NT2/D1 (cell line): ENCODE data around the gene CHRNA1.

Source experiments
- DNase-seq: peaks from one replicate; pipeline ENCODE4 v3.0.0-alpha.2; 2011; ENCODE audit warnings: low read depth, low spot score
- H3K27me3 ChIP-seq: 2 replicates; pipeline ENCODE4 v1.6.0; 2011; ENCODE audit warnings: mild to moderate bottlenecking; ENCODE audit not compliant: insufficient read length, insufficient read depth
- H3K36me3 ChIP-seq: 2 replicates; pipeline ENCODE4 v1.6.1; 2011; ENCODE audit warnings: mild to moderate bottlenecking, low read length, mixed read lengths; ENCODE audit not compliant: insufficient read depth, insufficient read length
- H3K4me1 ChIP-seq: 2 replicates; pipeline ENCODE4 v1.5.1; 2011; ENCODE audit not compliant: insufficient read depth, insufficient read length
- H3K4me3 ChIP-seq: 2 replicates; pipeline ENCODE4 v1.5.1; 2011; ENCODE audit warnings: low read depth; ENCODE audit not compliant: insufficient read length
- H3K9ac ChIP-seq: 2 replicates; pipeline ENCODE4 v1.6.0; 2011; ENCODE audit warnings: low read depth; ENCODE audit not compliant: insufficient read length
- H3K9me3 ChIP-seq: 2 replicates; pipeline ENCODE4 v1.5.1; 2011; ENCODE audit warnings: mild to moderate bottlenecking, low read length; ENCODE audit not compliant: insufficient read depth
- SUZ12 ChIP-seq: IDR thresholded peaks from 2 replicates; pipeline ENCODE4 v1.6.1; 2011; ENCODE audit not compliant: insufficient read length, insufficient read depth; ENCODE audit errors: extremely low read depth
- YY1 ChIP-seq: IDR thresholded peaks from 2 replicates; pipeline ENCODE4 v1.6.1; 2011; ENCODE audit not compliant: insufficient read length, insufficient read depth
- ZNF274 ChIP-seq: IDR thresholded peaks from 2 replicates; pipeline ENCODE4 v1.6.1; 2011; ENCODE audit warnings: mild to moderate bottlenecking, low read depth, low read length

The CHRNA1 gene

DNA sequence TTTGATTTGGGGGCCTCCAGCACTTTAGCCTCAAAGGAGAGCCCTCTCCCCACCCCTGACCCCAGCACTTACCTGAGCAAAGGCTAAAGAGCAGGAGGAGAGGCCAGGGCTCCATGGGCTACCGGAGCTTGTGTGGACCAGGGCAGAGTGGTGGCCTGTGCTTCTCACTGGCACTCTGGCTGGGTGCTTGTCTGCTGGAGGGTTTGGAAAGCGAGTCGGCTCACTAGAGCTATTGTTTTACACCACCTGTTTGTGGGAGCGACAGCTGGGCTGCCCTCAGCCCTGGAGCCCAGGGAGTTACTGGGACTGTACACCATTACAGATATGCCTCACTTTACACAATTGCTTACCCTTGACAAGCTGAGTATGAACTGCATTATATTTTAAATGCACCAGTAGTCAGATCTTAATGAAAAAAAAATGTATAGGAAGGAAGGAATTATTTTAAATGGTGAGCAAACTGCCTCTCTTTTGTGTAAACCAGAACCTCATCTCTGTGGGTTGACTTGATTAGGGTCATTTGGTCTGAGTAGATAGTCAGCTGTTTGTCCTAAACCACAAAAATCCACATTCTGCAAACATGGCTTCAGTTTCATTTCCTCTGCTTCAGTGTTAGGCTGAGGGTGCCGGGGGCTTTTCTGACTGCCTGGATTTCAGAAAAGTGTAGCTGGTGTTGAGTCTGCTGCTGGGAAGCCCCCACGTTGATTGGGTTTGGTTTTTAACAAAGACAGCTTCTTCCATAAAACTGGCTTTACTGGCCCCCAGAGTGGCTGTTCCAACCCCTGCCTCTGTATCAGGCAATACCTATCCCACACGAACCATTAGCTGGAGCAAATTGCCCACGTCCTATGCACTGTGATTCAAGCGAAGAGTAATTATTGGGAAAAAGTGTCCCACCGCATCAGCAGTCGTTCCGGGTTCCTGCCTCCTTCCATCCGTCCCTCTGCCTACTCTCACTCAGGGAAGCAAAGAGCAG is at the start of gene CHRNA1:
Gene CHRNA1, minus strand, starts transcription at position 193 of the 976 bp plus-strand sequence. Its CDS starts 78 bp downstream, at position 115.
- Histone ChIP-seq H3K9me3 (no peaks in the 10 kb centered on the region), H3K9ac (no peak within 1 kb of the TSS), H3K36me3 (no peaks in the 10 kb centered on the region), H3K27me3 (no peaks in the 10 kb centered on the region), H3K4me1 (peaks cover 5% of the 10 kb centered on the region), H3K4me3 (no peak within 1 kb of the TSS)
- TF ChIP-seq SUZ12 (no peak), ZNF274 (no peak), YY1 (no peak)
- no peak for DNase-seq

- Histone ChIP-seq H3K27me3 (no peaks in the 10 kb centered on the region), H3K9ac (no peak overlapping the region), H3K4me1 (no peaks in the 10 kb centered on the region), H3K4me3 (no peak overlapping the region), H3K9me3 (no peaks in the 10 kb centered on the region), H3K36me3 (peaks cover 30% of the 10 kb centered on the region)
- no peak for DNase-seq
- TF ChIP-seq SUZ12 (no peak), YY1 (no peak), ZNF274 (no peak)
Measured at GRCh38 chr2:174812037-174812436, 47.8 kb upstream of the CHRNA1 start.

- Histone ChIP-seq H3K4me3 (no peak overlapping the region), H3K4me1 (no peaks in the 10 kb centered on the region)
Measured at GRCh38 chr2:174807931-174808330, 43.7 kb upstream of the CHRNA1 start.

GRCh38 chr2:174805803-174806202 is 41.5 kb upstream of the CHRNA1 start:
- Histone ChIP-seq H3K9me3 (no peaks in the 10 kb centered on the region), H3K27me3 (no peaks in the 10 kb centered on the region), H3K4me3 (no peak overlapping the region), H3K9ac (no peak overlapping the region), H3K36me3 (peaks cover 27% of the 10 kb centered on the region), H3K4me1 (no peaks in the 10 kb centered on the region)
- no peak for DNase-seq
- TF ChIP-seq SUZ12: no peak
- TF ChIP-seq ZNF274: no peak
- no peak for TF ChIP-seq YY1

More at GRCh38 chr2:174807931-174808330, 43.7 kb upstream of the CHRNA1 start:
- DNase-seq: no peak
- Histone ChIP-seq H3K27me3 (no peaks in the 10 kb centered on the region), H3K9me3 (no peaks in the 10 kb centered on the region), H3K9ac (no peak overlapping the region), H3K36me3 (peaks cover 32% of the 10 kb centered on the region)
- no peak for TF ChIP-seq ZNF274
- no peak for TF ChIP-seq YY1
- TF ChIP-seq SUZ12: no peak

- H3K9ac ChIP-seq: no peak overlapping the region
- DNase-seq: no peak
- no peaks in the 10 kb centered on the region for H3K4me1 ChIP-seq
- no peak overlapping the region for H3K4me3 ChIP-seq
- TF ChIP-seq ZNF274 (no peak), YY1 (no peak), SUZ12 (no peak)
- H3K9me3 ChIP-seq: no peaks in the 10 kb centered on the region
- H3K36me3 ChIP-seq: peaks cover 23% of the 10 kb centered on the region
- H3K27me3 ChIP-seq: no peaks in the 10 kb centered on the region
Measured at GRCh38 chr2:174802459-174802858, 38.2 kb upstream of the CHRNA1 start.

GRCh38 chr2:174800436-174801205 is 36.3 kb upstream of the CHRNA1 start:
- Histone ChIP-seq H3K4me1 (no peaks in the 10 kb centered on the region), H3K4me3 (no peak overlapping the region), H3K27me3 (no peaks in the 10 kb centered on the region), H3K36me3 (peaks cover 21% of the 10 kb centered on the region), H3K9ac (no peak overlapping the region), H3K9me3 (no peaks in the 10 kb centered on the region)
- no peak for TF ChIP-seq SUZ12
- TF ChIP-seq ZNF274: no peak
- no peak for DNase-seq

- no peaks in the 10 kb centered on the region for H3K27me3 ChIP-seq
- TF ChIP-seq YY1 (no peak), SUZ12 (no peak), ZNF274 (no peak)
- peaks cover 21% of the 10 kb centered on the region for H3K36me3 ChIP-seq
- H3K9ac ChIP-seq: no peak overlapping the region
- no peak overlapping the region for H3K4me3 ChIP-seq
- H3K9me3 ChIP-seq: no peaks in the 10 kb centered on the region
- H3K4me1 ChIP-seq: no peaks in the 10 kb centered on the region
- DNase-seq: no peak
Measured at GRCh38 chr2:174798801-174799200, 34.5 kb upstream of the CHRNA1 start.
